Esophagus muscularis mucosa (tissue), 3 donors: ENCODE results near the gene DNASE1L1.

Source experiments
- CTCF ChIP-seq, 3 experiments: fragments of 200-600 bp in 2 of 3; fragments of 450-650 bp in 1 of 3; sonication (generic) in 2 of 3; IDR thresholded peaks; one replicate each; pipeline ENCODE4 v1.5.1; 2017 to 2019; ENCODE audit warnings: antibody characterized with exemption in 3 of 3, mild to moderate bottlenecking in 2 of 3, moderate library complexity in 1 of 3
- POLR2A ChIP-seq: fragments of 450-650 bp; IDR thresholded peaks from one replicate; pipeline ENCODE4 v1.6.1; 2017; ENCODE audit warnings: antibody characterized with exemption, moderate library complexity, mild to moderate bottlenecking, low read depth
- POLR2AphosphoS5 ChIP-seq, 2 donors: sonication (generic); formaldehyde crosslinking; IDR thresholded peaks; one replicate each; pipeline ENCODE4 v1.6.1; 2017; ENCODE audit warnings: antibody characterized with exemption in 2 of 2

GRCh38 chrX:154378799-154379568, 30.1 kb downstream of the DNASE1L1 start, which contains the start of gene EMD:
- TF ChIP-seq POLR2A (peak; percentile 93), CTCF (IDR thresholded peaks at IDR 0.05) (peak in 1 of 3 experiments; percentile 21), POLR2AphosphoS5 (IDR thresholded peaks at IDR 0.05) (peak in 1 of 2 donors; percentile 93)
